ENCODE data around the gene OTOGL. TPM values are rescaled to one million over a fixed set of nuclear protein-coding genes. Genes with fewer than 3 reads are reported as not detected.

Gene OTOGL
- polyA plus RNA-seq, 1 of the 3 experiments (the other 2 are of a cell fraction): 0.61 TPM

GRCh38 chr12:80129895-80130530 lies 30.7 kb downstream of the OTOGL start (continued):
- TF ChIP-seq REST (IDR thresholded peaks at IDR 0.05; ENCODE audit: low read depth, low read length) (no peak), EZH2phosphoT487 (IDR thresholded peaks at IDR 0.05; ENCODE audit: borderline replicate concordance, low read depth) (no peak), CTCF (IDR thresholded peaks at IDR 0.05) (no peak), SMC3 (IDR thresholded peaks at IDR 0.05; ENCODE audit: low read depth, low read length) (no peak), FOXJ3 (CRISPR knock-in tag; IDR thresholded peaks at IDR 0.05) (no peak), ELF1 (IDR thresholded peaks at IDR 0.05) (no peak; the same call in 1 of the 2 replicates), FOSL2 (IDR thresholded peaks at IDR 0.05; ENCODE audit: borderline replicate concordance, low read depth) (no peak), MXI1 (IDR thresholded peaks at IDR 0.05; ENCODE audit: low read depth, low read length) (no peak), NFIC (IDR thresholded peaks at IDR 0.05; ENCODE audit: borderline replicate concordance) (peak; percentile 85), IRF3 (IDR thresholded peaks at IDR 0.05; ENCODE audit: low read depth, low read length) (no peak), NRF1 (IDR thresholded peaks at IDR 0.05; ENCODE audit: low read depth, low read length) (no peak), EP300 (IDR thresholded peaks at IDR 0.05; ENCODE audit: borderline replicate concordance in 1 of 2, low read depth in 1 of 2, low read length in 1 of 2) (peak in 1 of 2 experiments; percentile 71; a peak in 1 of 4 replicates), TCF12 (IDR thresholded peaks at IDR 0.05) (peak; percentile 51), YY1 (IDR thresholded peaks at IDR 0.05; ENCODE audit: low read depth) (no peak), FOXM1 (IDR thresholded peaks at IDR 0.05; ENCODE audit: low read depth) (no peak), SIN3A (IDR thresholded peaks at IDR 0.05; ENCODE audit: borderline replicate concordance, low read depth, low read length) (no peak), JUND (IDR thresholded peaks at IDR 0.05) (no peak), PBX3 (IDR thresholded peaks at IDR 0.05) (peak; percentile 81), RAD21 (IDR thresholded peaks at IDR 0.05; ENCODE audit: low read length) (no peak), RCOR1 (IDR thresholded peaks at IDR 0.05; ENCODE audit: low read length) (no peak)
